ENCODE data around the gene KCNMA1. TPM values are rescaled to one million over a fixed set of nuclear protein-coding genes. Genes with fewer than 3 reads are reported as not detected.

Gene KCNMA1
- total and polyA plus RNA-seq, 5 donors, result 1.5 to 6.1 (median 3.3) TPM

GRCh38 chr10:77539147-77539935 is 98.3 kb downstream of the KCNMA1 start:
- intact Hi-C loops (cut with DNase I), result no loop called here
- H3K4me1 ChIP-seq (ENCODE audit: control insufficient read depth, insufficient read depth, low read length), result no peaks in the 10 kb centered on the region
- H3K27me3 ChIP-seq (ENCODE audit: control insufficient read depth, insufficient read depth), result no peaks in the 10 kb centered on the region
- H3K27ac ChIP-seq (ENCODE audit: low read length), result no peak overlapping the region
- H3K4me3 ChIP-seq (ENCODE audit: low read length), result no peak overlapping the region
- no peak for DNase-seq
- no peak for ATAC-seq
- no peaks in the 10 kb centered on the region for H3K9me3 ChIP-seq (ENCODE audit: control insufficient read depth, low read length)
- WGBS, result 69% methylated on average over 7 of the region's 7 CpGs

- peak in 1 of 2 donors; percentile 52 for ATAC-seq
- no peak overlapping the region for H3K27ac ChIP-seq (ENCODE audit: low read length)
- intact Hi-C loops (cut with DNase I), result no loop called here
- H3K4me1 ChIP-seq (ENCODE audit: control insufficient read depth, insufficient read depth, low read length), result no peaks in the 10 kb centered on the region
- DNase-seq, result no peak
- WGBS, result 57% methylated on average over 13 of the region's 13 CpGs
- H3K4me3 ChIP-seq (ENCODE audit: low read length), result no peak overlapping the region
- no peaks in the 10 kb centered on the region for H3K27me3 ChIP-seq (ENCODE audit: control insufficient read depth, insufficient read depth)
- no peaks in the 10 kb centered on the region for H3K9me3 ChIP-seq (ENCODE audit: control insufficient read depth, low read length)
These were observed 99.8 kb downstream of the KCNMA1 start for GRCh38 chr10:77537720-77538373.

GRCh38 chr10:77537071-77537470 is 100.5 kb downstream of the KCNMA1 start:
- WGBS, result 65% methylated on average over 2 of the region's 2 CpGs
- Histone ChIP-seq H3K9me3 (ENCODE audit: control insufficient read depth, low read length) (no peaks in the 10 kb centered on the region), H3K4me1 (ENCODE audit: control insufficient read depth, insufficient read depth, low read length) (no peaks in the 10 kb centered on the region), H3K4me3 (ENCODE audit: low read length) (no peak overlapping the region), H3K27ac (ENCODE audit: low read length) (no peak overlapping the region), H3K27me3 (ENCODE audit: control insufficient read depth, insufficient read depth) (no peaks in the 10 kb centered on the region)
- intact Hi-C loops (cut with DNase I), result no loop called here
- ATAC-seq (no peak), DNase-seq (no peak)

GRCh38 chr10:77533887-77534278 is 103.7 kb downstream of the KCNMA1 start:
- H3K9me3 ChIP-seq (ENCODE audit: control insufficient read depth, low read length), result no peaks in the 10 kb centered on the region
- no peaks in the 10 kb centered on the region for H3K27me3 ChIP-seq (ENCODE audit: control insufficient read depth, insufficient read depth)
- WGBS, result 26% methylated on average over 1 of the region's 1 CpG
- ATAC-seq (no peak), DNase-seq (no peak)
- H3K4me1 ChIP-seq (ENCODE audit: control insufficient read depth, insufficient read depth, low read length), result no peaks in the 10 kb centered on the region
- no peak overlapping the region for H3K4me3 ChIP-seq (ENCODE audit: low read length)
- no peak overlapping the region for H3K27ac ChIP-seq (ENCODE audit: low read length)
- intact Hi-C loops (cut with DNase I), result no loop called here

- Histone ChIP-seq H3K4me3 (ENCODE audit: low read length) (no peak overlapping the region), H3K9me3 (ENCODE audit: control insufficient read depth, low read length) (no peaks in the 10 kb centered on the region), H3K27me3 (ENCODE audit: control insufficient read depth, insufficient read depth) (no peaks in the 10 kb centered on the region), H3K4me1 (ENCODE audit: control insufficient read depth, insufficient read depth, low read length) (no peaks in the 10 kb centered on the region), H3K27ac (ENCODE audit: low read length) (no peak overlapping the region)
- DNase-seq, result no peak
- WGBS, result 64% methylated on average over 6 of the region's 6 CpGs
- intact Hi-C loops (cut with DNase I), result no loop called here
- peak in 1 of 2 donors; percentile 18 for ATAC-seq
These were observed 104.3 kb downstream of the KCNMA1 start for GRCh38 chr10:77533146-77533886.

GRCh38 chr10:77532068-77532467 is 105.5 kb downstream of the KCNMA1 start:
- Histone ChIP-seq H3K9me3 (ENCODE audit: control insufficient read depth, low read length) (no peaks in the 10 kb centered on the region), H3K27me3 (ENCODE audit: control insufficient read depth, insufficient read depth) (no peaks in the 10 kb centered on the region), H3K4me3 (ENCODE audit: low read length) (no peak overlapping the region), H3K4me1 (ENCODE audit: control insufficient read depth, insufficient read depth, low read length) (no peaks in the 10 kb centered on the region), H3K27ac (ENCODE audit: low read length) (no peak overlapping the region)
- intact Hi-C loops (cut with DNase I), result no loop called here
- no peak for ATAC-seq
- no peak for DNase-seq
- WGBS, result 67% methylated on average over 12 of the region's 12 CpGs

GRCh38 chr10:77531441-77532001 is 106.1 kb downstream of the KCNMA1 start:
- DNase-seq, result peak; percentile 29 to 71 (median 61)
- no peak overlapping the region for H3K4me3 ChIP-seq (ENCODE audit: low read length)
- H3K4me1 ChIP-seq (ENCODE audit: control insufficient read depth, insufficient read depth, low read length), result no peaks in the 10 kb centered on the region
- intact Hi-C loops (cut with DNase I), result no loop called here
- no peak overlapping the region for H3K27ac ChIP-seq (ENCODE audit: low read length)
- ATAC-seq, result peak; percentile 71 to 74
- no peaks in the 10 kb centered on the region for H3K27me3 ChIP-seq (ENCODE audit: control insufficient read depth, insufficient read depth)
- 48% methylated on average over 10 of the region's 10 CpGs for WGBS
- no peaks in the 10 kb centered on the region for H3K9me3 ChIP-seq (ENCODE audit: control insufficient read depth, low read length)

GRCh38 chr10:77530011-77530410 is 107.6 kb downstream of the KCNMA1 start:
- 65% methylated on average over 3 of the region's 3 CpGs for WGBS
- H3K4me3 ChIP-seq (ENCODE audit: low read length), result no peak overlapping the region
- no peaks in the 10 kb centered on the region for H3K9me3 ChIP-seq (ENCODE audit: control insufficient read depth, low read length)
- H3K27me3 ChIP-seq (ENCODE audit: control insufficient read depth, insufficient read depth), result no peaks in the 10 kb centered on the region
- H3K27ac ChIP-seq (ENCODE audit: low read length), result no peak overlapping the region
- no peak for DNase-seq
- ATAC-seq, result no peak
- intact Hi-C loops (cut with DNase I), result no loop called here
- no peaks in the 10 kb centered on the region for H3K4me1 ChIP-seq (ENCODE audit: control insufficient read depth, insufficient read depth, low read length)

GRCh38 chr10:77529050-77529576 is 108.5 kb downstream of the KCNMA1 start:
- no peak for ATAC-seq
- intact Hi-C loops (cut with DNase I), result no loop called here
- Histone ChIP-seq H3K27me3 (ENCODE audit: control insufficient read depth, insufficient read depth) (no peaks in the 10 kb centered on the region), H3K27ac (ENCODE audit: low read length) (no peak overlapping the region), H3K4me3 (ENCODE audit: low read length) (no peak overlapping the region), H3K4me1 (ENCODE audit: control insufficient read depth, insufficient read depth, low read length) (no peaks in the 10 kb centered on the region), H3K9me3 (ENCODE audit: control insufficient read depth, low read length) (no peaks in the 10 kb centered on the region)
- no peak for DNase-seq
- WGBS, result 78% methylated on average over 3 of the region's 3 CpGs

GRCh38 chr10:77527839-77528238 is 109.8 kb downstream of the KCNMA1 start:
- intact Hi-C loops (cut with DNase I), result no loop called here
- WGBS, result 96% methylated on average over 2 of the region's 2 CpGs
- Histone ChIP-seq H3K27me3 (ENCODE audit: control insufficient read depth, insufficient read depth) (no peaks in the 10 kb centered on the region), H3K4me1 (ENCODE audit: control insufficient read depth, insufficient read depth, low read length) (no peaks in the 10 kb centered on the region), H3K27ac (ENCODE audit: low read length) (no peak overlapping the region), H3K9me3 (ENCODE audit: control insufficient read depth, low read length) (no peaks in the 10 kb centered on the region), H3K4me3 (ENCODE audit: low read length) (no peak overlapping the region)
- DNase-seq (no peak), ATAC-seq (no peak)

Measured in right cardiac atrium (tissue), 5 donors.